SIG-M5 treated with dmso at 0.1 percent for 504 hours (cell line): ENCODE measurements around the gene EFTUD2.

ENCODE experiments used
- DNase-seq: peaks from one replicate; lab custom pipeline; 2025; ENCODE audit not compliant: unreplicated experiment; lab: John Stamatoyannopoulos, UW

EFTUD2 gene

DNA sequence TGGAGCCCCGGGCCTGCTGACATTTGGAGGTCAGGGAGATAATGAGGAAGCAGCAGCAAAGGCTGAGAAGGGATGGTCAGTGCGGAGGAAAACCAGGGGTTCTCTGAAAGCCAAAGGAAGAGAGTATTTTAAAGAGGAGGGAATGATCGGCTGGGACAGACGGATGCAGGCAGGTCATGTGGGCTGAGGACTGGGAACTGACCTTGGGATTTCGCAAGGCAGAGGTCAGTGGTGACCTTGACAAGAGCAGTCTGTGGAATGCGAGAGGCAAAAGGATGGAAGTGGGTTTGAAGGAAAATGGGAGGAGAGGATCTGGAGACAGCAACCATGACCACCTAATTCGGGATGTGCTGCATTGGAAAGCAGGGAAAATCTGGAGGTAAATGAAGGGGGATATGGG is 10.2 kb downstream of the EFTUD2 start:
- DNase-seq: no peak

DNA sequence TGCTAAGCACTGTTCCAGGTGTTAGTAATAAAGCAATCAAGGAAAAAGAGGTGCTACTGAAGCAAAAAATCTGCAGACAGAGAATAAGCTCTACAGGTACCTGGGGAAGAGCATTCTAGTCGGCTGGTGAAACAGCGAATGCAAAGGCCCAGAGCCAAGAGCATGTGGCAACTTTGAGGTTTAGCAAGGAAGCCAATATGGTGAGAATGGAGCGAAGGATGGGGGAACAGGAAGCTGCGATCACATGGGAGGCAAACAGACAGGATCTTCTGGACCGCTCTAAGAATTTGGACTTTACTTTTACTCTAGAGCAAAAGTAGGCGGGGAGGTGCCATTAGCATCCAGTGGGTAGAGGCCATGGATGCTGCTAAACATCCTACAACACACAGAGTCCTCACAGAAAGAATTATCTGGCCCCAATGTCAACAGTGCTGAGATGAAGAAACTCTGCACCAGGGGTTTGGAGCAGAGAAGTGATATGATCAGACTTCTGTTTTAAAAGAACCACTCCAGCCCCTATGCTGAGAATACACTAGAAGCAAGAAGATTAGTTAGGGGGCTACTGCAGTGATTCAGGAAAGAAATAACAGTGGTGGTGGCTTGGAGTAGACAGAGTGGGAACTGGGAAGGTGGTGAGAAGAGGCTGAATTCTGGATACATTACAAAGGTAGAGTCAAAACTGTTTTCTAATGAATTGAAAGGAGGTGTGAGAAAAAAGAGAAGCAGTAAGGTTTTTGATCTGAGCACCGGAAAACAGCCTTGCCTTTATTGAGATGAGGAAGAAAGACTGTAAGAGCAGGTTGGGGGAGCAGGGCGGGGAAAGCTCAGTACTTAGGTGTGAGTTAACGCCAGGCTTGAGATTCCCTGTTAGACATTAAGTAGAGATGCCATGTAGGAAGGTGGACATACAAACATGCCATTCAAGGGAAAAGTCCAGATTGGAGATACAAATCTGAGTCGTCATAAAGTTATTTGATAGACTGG is 11.0 kb downstream of the EFTUD2 start:
- DNase-seq: peak; percentile 53

DNA sequence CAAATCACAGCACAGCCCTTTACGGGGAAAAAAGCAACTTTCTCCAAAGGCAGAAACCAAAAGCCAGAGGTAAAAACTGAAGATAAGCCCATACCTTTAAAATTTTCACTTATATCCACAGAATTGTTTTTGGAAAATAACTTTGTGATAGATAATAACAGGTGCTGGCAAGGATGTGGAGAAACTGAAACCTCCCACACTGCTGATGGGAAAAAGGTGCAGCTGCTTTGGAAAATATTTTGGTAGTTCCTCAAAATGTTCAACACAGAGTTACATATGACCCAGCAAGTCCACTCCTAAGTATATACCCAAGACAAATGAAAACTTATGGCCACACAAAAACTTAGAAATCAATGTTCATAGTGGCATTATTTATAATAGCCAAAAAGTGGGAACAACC is 12.2 kb downstream of the EFTUD2 start:
- DNase-seq: no peak

DNA sequence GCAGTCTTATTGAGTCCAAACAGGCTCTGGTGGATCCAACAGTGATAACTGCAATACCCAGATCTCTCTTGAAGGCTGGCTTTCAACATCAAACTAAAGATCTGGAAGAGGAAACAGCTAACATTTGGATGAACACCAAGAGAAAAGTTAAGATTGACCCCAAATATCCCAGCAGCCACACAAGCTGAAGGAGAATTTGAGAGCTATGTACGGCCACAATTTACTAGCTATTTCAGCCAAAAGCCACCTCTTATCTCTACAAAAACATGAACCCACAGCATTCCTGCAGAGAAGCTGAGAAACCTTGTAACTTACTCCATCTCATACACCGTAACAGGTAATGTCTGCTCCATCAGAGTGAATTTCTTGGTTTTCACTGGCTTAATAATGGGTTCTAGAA is 14.3 kb downstream of the EFTUD2 start:
- no peak for DNase-seq

DNA sequence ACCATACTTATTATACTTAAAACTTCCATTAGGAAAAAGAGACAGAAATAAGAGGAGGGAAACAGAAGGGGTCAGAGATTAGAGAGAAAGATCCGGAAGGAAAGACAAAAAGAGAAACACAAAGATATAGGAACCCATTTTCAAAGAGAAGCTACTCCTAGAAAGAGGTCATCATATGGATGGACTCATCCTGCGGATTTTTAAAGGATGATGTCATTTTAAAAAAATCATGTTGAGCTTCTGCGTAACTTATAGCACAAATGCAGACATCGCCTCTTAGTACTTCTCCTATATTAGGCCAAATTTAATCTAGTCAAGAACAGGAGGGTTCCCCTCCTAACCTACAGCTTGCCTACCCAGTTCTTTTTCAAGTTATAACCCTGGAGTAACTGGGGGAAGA is 18.1 kb downstream of the EFTUD2 start:
- no peak for DNase-seq

DNA sequence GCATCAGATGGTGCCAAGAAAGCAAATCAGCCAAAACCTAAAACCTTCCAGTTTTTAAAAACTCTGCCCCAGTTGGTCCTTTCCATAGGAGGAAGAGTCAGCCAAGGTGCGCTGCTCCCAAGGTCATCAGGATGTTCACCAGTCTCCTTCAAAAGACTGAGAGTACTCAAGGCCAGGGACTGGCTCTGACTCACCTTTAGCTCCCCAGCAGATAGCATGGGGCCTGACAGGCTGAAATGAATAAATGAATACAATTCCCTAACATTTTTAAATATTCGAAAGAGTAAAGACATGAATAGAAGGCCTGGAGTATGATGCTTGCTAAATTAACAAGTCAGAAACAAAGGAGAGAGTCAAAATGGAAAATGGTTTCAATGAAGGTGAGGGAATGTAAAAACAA is 19.2 kb downstream of the EFTUD2 start:
- DNase-seq: no peak

DNA sequence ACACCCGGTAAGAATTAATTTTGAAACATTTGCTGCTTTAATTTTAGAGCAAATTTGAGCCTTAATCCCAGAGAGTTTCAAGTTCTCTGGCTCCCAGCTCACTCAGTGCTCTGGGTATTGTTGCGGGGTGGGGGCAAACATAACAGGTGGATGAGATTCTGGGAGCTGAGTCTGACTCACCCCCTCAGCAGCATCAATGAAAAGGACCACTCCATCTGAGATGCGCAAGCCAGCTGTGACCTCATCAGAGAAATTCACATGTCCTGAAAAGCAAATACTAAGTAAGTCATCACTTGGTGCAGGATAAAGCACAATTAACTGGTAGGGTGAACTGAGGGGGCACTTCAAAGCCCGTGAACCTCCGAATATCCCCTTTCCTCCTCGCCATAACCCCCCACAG is 19.9 kb downstream of the EFTUD2 start:
- no peak for DNase-seq

DNA sequence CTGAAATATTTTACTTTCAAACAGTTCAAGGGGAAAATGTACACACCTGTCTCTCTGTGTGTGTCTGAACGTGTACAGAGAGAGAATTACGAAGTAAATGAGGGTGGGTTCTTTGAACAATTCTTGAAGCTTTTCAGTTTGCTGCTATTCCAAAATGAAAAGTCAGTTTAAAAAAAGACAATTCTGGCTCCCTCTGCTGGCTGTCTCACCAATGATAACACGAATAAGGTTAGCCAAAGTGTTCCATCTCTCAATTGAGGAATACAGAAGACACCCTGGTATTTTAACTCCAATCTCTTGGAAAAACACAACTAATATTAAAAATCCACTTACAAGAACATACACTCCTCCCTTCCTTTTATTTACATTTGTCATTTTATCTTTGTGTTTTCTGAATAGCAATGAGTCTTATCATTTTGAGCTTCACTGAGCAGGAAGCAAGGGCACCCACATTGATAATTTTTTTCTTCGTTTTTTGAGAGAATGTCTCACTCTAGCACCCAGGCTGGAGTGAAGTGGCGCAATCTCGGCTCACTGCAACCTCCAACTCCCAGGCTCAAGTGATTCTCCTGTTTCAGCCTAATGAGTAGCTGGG is 20.5 kb downstream of the EFTUD2 start:
- peak; percentile 42 for DNase-seq

DNA sequence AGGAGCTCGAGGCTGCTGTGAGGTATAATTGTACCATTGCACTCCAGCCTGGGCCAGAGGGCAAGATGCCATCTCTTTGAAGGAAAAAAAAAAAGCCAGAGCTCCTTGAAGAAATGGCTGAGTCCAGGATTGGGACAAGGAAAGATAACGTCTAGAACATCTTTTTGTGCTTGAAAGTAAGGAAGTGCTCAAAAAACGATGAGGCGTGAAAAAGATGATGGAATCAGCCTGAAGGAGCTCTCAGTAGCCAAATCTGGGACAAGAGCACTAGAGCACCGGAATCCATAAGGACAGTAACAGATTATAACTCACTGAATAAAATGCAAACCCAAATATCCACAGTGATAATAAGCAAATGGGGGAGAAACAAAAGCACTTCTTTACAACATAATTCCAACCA is 22.1 kb downstream of the EFTUD2 start:
- DNase-seq: no peak

DNA sequence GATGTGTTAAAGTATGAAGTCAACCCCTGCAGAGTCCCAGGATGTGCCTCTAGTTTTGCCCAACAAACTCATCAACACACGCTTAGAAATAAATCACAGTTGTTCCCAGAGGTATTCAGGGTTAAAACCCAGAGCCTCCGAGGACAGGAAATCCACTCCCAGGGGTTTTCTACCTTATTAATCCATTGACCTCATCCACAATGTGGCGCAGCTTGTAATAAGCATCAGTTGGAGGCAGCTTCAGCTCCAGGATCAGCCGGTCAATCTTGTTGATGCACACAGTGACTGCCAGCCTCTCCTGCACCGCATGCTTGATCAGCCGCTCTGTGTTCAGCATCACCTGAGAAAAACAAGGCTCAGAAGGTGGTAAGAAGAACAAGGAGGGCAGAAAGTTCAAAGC is 23.5 kb downstream of the EFTUD2 start:
- DNase-seq: no peak

DNA sequence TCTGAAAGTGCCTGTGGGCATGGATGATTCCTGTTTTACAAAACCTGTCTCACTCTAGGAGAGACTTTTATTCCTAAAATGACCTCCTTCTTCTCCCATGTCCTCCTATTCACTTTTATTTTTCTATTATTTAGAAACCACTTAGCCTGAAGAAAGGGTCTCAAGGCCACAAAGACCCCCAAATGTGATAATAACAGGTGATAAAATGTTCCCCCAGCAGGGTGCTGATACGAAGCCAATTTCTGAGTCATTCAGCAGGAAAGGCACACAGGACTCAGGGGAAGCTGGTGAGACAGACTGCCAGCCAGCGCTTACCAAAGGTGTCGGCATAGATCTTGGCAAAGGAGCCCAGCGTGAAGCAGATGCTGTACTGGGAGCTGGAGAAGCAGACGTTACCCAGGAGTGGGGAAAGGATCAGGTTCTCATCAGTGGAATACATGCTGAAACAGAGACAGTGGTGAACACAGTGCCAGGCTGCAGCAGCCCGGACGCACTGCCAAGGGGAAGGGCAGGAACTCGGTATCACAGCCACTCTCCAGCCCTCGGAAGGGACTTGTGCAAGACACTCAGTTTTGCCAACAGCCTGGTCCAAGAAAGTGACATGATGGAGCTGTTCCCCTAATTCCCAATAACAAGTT is 27.0 kb downstream of the EFTUD2 start:
- no peak for DNase-seq

DNA sequence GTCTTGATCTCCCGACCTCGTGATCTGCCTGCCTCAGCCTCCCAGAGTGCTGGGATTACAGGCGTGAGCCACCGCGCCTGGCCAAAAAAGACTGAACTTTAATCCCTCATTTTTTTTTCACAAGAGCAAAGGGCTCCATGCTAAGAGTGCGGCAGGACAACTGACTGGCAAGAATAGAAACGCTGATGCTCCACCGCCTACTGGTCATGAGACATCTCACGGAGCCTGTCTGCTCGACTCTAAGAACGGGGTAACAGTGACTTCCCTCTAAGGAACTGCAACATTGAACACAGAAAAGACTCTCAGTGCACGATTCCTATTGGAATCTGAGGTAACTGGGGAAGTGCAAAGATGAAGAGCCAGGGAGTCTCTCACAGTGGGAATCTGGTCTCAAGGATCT is 27.7 kb downstream of the EFTUD2 start:
- DNase-seq: no peak

DNA sequence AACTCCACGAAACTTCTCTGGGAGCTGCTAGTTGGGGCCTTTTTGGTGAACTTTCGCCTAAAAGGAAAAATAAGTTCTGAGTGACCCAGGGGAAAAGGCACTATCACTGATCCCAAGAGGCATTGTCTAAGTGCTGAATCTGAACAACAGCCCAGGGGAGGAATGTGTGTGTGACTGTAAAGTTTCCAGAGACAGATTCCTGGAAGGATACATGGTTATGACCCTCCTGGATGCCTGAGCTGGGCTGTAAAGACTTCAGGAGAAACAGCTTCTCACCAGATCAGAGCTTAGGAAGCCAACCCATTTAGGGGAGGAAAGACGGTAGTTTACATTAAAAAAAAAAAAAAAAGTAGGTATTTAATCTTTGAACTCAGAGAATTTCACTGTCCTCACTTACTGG is 31.4 kb downstream of the EFTUD2 start:
- no peak for DNase-seq

DNA sequence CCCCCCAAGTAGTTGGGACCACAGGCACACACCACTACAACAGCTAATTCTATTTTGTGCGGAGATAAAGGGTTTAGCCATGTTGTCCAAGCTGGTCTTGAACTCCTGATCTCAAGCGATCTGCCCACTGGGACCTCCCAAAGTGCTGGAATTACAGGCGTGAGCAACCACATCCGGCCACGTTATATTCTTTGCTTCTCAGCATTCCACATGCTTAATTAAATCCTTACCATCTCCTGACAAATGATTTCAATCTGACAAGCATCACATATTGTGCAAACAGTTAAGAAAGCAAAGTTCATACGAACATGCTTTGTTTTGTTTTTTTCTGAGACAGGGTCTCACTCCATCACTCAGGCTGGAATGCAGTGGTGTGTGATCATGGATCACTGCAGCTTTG is 33.3 kb downstream of the EFTUD2 start:
- no peak for DNase-seq

DNA sequence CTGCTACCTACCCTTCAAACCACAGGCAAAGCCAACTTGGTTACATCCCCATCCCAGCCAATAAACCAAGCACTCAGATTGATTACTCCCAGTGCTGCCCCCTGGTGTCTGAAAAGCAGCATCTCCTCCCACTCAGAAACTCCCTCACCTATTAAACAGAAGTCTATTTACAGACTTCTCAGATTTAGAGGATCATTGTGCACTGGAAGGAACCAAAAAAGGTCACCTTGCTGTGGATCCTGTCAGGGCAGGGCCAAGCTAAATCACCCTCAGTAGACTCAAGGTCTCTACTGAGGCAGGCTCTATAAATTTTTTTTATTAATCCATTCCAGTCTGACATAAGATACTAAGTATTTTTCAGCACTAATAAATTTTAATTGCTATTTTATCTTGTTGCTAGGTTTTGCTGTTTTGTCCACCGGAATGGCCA is 34.0 kb downstream of the EFTUD2 start:
- DNase-seq: peak; percentile 71

DNA sequence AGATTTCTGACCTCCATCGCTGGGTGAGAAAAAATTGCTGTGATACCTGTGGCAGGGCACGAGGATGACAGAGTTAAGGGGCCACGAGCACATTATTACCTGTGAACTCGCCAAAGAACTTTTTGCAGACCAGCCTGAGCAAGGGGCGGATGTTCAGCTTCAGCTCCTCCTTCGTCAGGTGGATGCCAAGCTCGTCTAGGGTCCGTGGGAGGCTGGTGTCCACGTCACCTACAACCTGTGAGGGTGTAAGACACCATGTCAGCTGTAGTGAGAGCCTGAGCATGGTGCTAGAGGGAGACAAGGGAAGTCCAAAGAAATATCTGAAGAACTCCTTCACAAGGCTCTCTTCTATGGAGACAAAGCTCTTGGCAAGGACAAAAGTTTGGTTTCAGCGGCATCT is 34.4 kb downstream of the EFTUD2 start:
- DNase-seq: no peak

DNA sequence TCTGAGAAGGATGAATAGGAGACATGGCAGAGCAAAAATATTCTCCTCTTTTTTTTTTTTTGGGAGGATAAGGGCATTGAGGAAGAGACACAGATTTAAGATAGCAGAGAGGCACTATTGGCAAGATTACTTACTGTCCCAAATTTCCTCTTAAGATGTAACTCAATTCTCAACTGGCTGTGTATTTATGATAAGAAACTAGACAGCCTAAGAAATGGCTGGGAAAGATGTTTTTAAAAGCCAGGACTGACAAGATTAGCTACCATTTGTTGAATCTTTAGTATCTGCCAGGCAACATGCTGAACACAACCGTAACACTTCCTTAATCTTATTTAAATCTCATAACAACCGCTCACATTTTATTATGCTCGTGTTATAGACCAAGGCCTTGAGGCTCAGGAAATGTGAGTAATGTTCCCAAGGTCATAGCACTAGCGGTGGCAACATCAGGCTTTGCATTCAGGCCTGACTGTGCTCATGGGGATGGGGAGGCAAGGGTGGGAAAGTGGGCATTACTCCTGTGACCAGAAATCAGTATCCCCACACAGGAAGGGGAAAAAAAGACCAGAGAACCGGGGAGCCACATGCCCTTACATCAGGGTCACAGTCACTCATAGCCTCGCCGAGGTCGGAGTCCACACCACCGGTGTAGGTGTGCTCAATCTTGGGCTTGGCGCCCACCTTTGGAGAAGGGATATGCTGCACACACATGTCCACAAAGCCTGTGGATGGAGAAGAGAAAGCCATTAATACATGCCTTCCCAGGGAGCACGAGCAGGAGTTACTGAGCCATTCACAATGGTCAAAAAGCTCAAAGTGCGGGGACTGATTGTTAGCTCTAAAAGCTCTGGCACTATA is 36.0 kb downstream of the EFTUD2 start:
- no peak for DNase-seq

DNA sequence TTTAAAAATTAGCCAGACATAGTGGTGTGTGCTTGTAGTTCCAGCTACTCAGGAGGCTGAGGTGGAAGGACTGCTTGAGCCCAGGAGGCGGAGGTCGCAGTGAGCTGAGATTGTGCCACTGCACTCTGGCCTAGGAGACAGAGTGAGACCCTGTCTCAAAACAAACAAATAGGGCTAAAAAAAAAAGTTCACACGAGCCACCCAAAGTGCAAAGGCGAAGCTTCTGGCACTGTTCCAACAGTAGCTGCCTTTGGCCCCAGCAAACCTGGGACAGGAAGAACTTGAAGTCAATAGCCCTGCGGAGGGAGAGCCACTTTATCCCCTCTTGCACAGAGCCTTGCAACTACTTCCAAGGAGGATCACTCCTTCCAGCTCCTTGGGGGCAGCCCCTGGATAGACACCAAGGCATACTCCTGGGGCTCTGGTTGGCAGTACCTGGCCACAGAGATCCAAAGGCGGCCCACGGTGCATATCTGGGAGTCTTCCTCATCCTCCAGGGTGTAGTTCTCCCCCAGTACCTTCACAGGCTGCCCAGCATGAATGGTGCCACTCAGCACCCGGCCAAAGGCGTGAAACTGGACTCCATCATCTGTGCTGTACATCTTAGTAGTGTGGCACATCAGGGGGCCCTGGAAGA is 36.8 kb downstream of the EFTUD2 start:
- DNase-seq: no peak

DNA sequence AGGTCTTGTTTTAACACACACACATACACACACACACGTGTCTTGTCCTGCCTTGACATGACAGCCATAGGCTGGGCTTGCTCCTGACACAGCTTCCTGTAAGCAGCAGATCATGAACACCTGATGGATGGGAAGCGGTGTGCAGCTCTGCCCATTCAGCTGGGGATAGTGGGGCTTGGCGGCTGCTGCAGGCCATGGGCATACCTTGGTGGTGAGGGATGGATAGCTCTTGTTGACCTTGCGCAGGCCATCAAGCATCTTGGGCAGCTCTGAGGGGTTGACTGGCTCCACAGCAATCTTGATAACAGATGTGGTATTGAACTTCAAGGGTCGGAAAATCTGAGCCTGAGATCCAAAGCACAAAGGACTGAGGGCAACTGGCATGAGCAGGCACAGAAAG is 39.5 kb downstream of the EFTUD2 start:
- DNase-seq: no peak

DNA sequence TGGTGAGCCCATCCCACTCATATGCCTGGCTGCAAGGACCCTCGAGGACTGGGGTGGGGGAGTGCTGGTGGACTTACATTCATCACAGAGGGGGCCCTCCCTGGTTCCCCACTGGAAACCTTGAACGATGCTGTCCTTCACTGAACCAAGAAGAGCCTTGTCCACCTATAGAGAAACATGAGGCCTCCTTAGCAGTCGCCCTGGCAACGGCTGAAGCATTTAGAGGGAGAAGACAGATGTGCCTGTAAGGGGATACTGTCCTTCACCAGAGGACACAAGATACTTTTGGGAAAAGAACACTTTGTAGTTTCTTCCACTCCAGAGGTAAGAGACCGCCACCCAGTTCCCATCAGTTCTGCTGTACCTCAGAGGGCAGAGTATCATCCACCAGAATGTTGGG is 45.1 kb downstream of the EFTUD2 start:
- no peak for DNase-seq

DNA sequence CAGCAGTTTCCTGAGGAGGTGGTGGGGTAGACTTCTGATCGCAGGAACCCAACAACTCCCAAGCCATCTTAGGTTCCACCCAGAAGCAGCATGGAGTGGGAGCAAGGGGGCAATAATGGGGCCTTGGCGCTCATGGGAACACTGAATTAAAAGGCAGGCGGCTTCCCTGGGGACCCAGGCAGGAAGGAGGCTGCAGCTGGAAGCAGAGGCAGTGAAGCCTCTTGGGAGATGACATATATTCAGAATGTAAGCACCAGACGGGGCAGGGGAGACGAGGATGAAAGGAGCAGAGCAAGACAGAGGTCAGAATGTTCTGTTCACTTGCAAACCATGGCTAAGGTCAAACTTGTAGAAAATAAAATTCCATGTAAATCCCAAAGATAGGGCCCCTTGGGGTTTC is 48.6 kb downstream of the EFTUD2 start:
- no peak for DNase-seq
